ENCODE measurements around the gene FICD. TPM values are rescaled to one million over a fixed set of nuclear protein-coding genes. Genes with fewer than 3 reads are reported as not detected.

Gene FICD
- total and polyA plus RNA-seq, 8 donors, result 7.5 to 16.9 (median 10.6) TPM

DNA sequence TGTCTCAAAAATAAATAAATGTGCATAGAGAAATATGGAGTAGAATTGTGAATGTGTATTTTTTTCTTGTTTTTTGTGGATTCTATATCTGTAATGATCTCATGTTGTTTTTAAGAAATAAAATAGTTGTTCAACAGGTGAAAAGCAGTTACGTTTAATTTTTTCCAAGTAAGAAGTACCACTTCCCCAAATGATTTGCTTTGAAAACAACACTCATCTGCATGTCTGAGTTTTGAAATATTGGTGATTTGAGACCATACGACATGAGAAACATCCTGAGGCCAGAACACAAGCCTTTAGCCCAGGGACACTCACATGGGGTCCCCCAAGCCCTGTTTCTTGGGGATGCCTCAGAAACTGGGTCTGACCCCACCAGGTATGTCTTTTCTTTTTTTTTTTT lies 4.2 kb upstream of the FICD start:
- DNase-seq (no peak), FAIRE-seq (no peak), ATAC-seq (no peak)
- H3K27me3 ChIP-seq, result peaks cover 0 to 3% (median 0%) of the 10 kb centered on the region in 4 donors
- 63 to 71% methylated on average over 2 of the region's 2 CpGs for WGBS, 2 donors
- no peaks in the 10 kb centered on the region for H3K36me3 ChIP-seq
- intact Hi-C loops (cut with DNase I), result no loop called here
- H3K27ac ChIP-seq, result no peak overlapping the region
- no peaks in the 10 kb centered on the region for H3K4me1 ChIP-seq
- no peak for TF ChIP-seq CTCF (IDR thresholded peaks at IDR 0.05)
- no peaks in the 10 kb centered on the region for H3K9me3 ChIP-seq
- H3K4me3 ChIP-seq, result no peak overlapping the region

- no peaks in the 10 kb centered on the region for H3K36me3 ChIP-seq
- ATAC-seq (no peak), DNase-seq (peak; percentile 49 to 80 (median 68)), FAIRE-seq (no peak)
- WGBS, 2 donors, result 28% methylated on average over 15 of the region's 15 CpGs
- H3K27me3 ChIP-seq, result peaks cover 0 to 3% (median 0%) of the 10 kb centered on the region in 4 donors
- H3K27ac ChIP-seq, result no peak overlapping the region
- H3K4me3 ChIP-seq, result no peak overlapping the region
- no peaks in the 10 kb centered on the region for H3K9me3 ChIP-seq
- intact Hi-C loops (cut with DNase I), result no loop called here
- peaks cover 0 to 7% (median 0%) of the 10 kb centered on the region in 3 donors for H3K4me1 ChIP-seq
- peak; percentile 89 to 94 (median 92) for TF ChIP-seq CTCF (IDR thresholded peaks at IDR 0.05)
These were observed 3.2 kb upstream of the FICD start for GRCh38 chr12:108511633-108512540.

DNA sequence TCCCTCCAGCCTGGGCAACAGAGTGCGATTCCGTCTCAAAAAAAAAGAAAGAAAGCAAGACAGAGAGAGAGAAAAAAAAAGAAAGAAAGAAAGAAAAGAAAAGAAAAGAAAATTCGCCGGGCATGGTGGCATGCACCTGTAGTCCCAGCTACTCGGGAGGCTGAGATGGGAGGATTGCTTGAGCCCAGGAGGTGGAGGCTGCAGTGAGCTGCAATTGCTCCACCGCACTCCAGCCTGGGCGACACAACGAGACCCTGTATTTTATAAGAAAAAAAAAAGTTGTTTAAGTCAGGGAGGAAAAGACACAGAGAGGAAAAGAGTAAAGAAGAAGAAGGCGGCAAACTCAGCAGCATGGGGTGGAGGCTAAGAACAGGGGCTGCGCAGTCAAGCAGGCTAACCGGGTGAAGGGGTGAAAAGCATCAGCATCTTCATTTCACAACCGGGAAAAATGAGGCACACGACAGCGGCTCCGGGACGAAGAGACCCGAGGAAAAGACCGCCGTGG lies 557 bp upstream of the FICD start:
- Histone ChIP-seq H3K36me3 (peaks cover 0 to 15% (median 7%) of the 10 kb centered on the region in 3 donors), H3K4me3 (peak overlapping the region; percentile 18 to 98 (median 61)), H3K9me3 (no peaks in the 10 kb centered on the region), H3K27me3 (no peaks in the 10 kb centered on the region), H3K4me1 (peaks cover 0 to 8% (median 0%) of the 10 kb centered on the region in 3 donors), H3K27ac (no peak overlapping the region)
- ATAC-seq (peak in 3 of 4 donors; percentile 1 to 5 (median 2)), FAIRE-seq (no peak), DNase-seq (no peak)
- no peak for TF ChIP-seq CTCF (IDR thresholded peaks at IDR 0.05)
- 24 to 26% methylated on average over 19 of the region's 19 CpGs for WGBS, 2 donors
- intact Hi-C loops (cut with DNase I), result no loop called here

- Histone ChIP-seq H3K4me1 (peaks cover 0 to 8% (median 0%) of the 10 kb centered on the region in 3 donors), H3K27me3 (no peaks in the 10 kb centered on the region), H3K9me3 (no peaks in the 10 kb centered on the region), H3K4me3 (peak overlapping the region; percentile 88 to 98 (median 95)), H3K36me3 (peaks cover 0 to 19% (median 7%) of the 10 kb centered on the region in 3 donors), H3K27ac (peak overlapping the region in 1 of 4 donors; percentile 74)
- intact Hi-C loops (cut with DNase I), result no loop called here
- DNase-seq (peak in 3 of 6 donors; percentile 19 to 46 (median 33)), FAIRE-seq (no peak), ATAC-seq (peak; percentile 9 to 40 (median 32))
- 27 to 31% methylated on average over 5 of the region's 5 CpGs for WGBS, 2 donors
- TF ChIP-seq CTCF (IDR thresholded peaks at IDR 0.05), result no peak
These were observed 839 bp downstream of the FICD start for GRCh38 chr12:108515916-108516315.
